Neural crest cell (in vitro differentiated cells): ENCODE measurements around the gene ELOVL1. TPM values are rescaled to one million over a fixed set of nuclear protein-coding genes. Genes with fewer than 3 reads are reported as not detected.

Experiments used
- DNase-seq: peaks from one replicate; pipeline ENCODE4 v3.0.0; 2021; ENCODE audit warnings: low read depth, mixed read lengths, low spot score
- H3K27ac Mint-ChIP-seq: one replicate; pipeline ENCODE4 v1.8.0; 2021; ENCODE audit warnings: mild to moderate bottlenecking, mixed read lengths; ENCODE audit not compliant: unreplicated experiment
- H3K27me3 Mint-ChIP-seq: 2 replicates; pipeline ENCODE4 v1.8.0; 2021; ENCODE audit warnings: low read depth, mild to moderate bottlenecking, mixed read lengths
- H3K36me3 Mint-ChIP-seq: 2 replicates; pipeline ENCODE4 v1.8.0; 2021; ENCODE audit warnings: low read depth, mild to moderate bottlenecking, mixed read lengths
- H3K4me1 Mint-ChIP-seq: 2 replicates; pipeline ENCODE4 v1.8.0; 2021; ENCODE audit warnings: mixed read lengths
- H3K4me3 Mint-ChIP-seq: one replicate; pipeline ENCODE4 v1.8.0; 2021; ENCODE audit warnings: mild to moderate bottlenecking, mixed read lengths
- H3K9me3 Mint-ChIP-seq: 2 replicates; pipeline ENCODE4 v1.8.0; 2021; ENCODE audit warnings: mixed read lengths
- CTCF ChIP-seq: fragments of 200-600 bp; sonication (generic); conservative IDR thresholded peaks from 2 replicates; pipeline ENCODE4 v1.5.0; 2021; ENCODE audit warnings: antibody characterized with exemption, mild to moderate bottlenecking
- total RNA-seq: library from RNA; stranded (reverse); gene quantifications from 2 replicates; pipeline ENCODE4 v1.2.1, GENCODE V29; 2021

The ELOVL1 gene
- total RNA-seq, 1 donor from 2014 or later = 30.8 TPM

DNA sequence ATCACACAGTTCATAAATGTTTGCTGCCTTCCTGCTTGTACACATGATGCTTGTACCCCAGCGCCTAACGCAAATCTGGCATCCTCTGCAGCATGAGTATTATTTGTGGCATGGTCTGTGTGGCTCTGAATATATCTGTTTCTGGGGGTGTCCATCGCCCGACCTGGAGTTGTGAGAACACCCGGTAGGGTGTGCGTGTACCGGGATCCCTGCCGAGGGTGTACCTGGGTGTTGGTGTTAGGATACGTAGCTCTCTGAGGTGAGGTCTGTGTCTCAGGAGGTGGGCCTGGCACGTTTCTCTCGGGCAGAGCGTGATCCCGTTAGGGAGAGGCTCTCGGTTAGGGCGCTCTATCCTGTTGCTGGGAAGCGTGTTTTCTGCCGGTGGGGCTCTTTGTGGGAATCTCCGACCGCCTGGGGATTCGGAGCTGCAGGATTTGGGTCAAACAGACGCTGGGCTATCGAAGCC, 19.4 kb downstream of the ELOVL1 start:
- no peak overlapping the region for H3K27ac Mint-ChIP-seq
- no peaks in the 10 kb centered on the region for H3K36me3 Mint-ChIP-seq
- H3K4me3 Mint-ChIP-seq = peak overlapping the region; percentile 65
- H3K9me3 Mint-ChIP-seq = no peaks in the 10 kb centered on the region
- H3K27me3 Mint-ChIP-seq = peaks cover 25% of the 10 kb centered on the region
- H3K4me1 Mint-ChIP-seq = peaks cover 16% of the 10 kb centered on the region
- no peak for DNase-seq
- TF ChIP-seq CTCF = no peak

GRCh38 chr1:43346636-43347035, 21.2 kb downstream of the ELOVL1 start:
- Mint-ChIP-seq H3K9me3 (no peaks in the 10 kb centered on the region), H3K4me1 (peaks cover 16% of the 10 kb centered on the region), H3K27ac (no peak overlapping the region), H3K4me3 (no peak overlapping the region), H3K36me3 (no peaks in the 10 kb centered on the region), H3K27me3 (peaks cover 25% of the 10 kb centered on the region)
- no peak for TF ChIP-seq CTCF
- DNase-seq = no peak

DNA sequence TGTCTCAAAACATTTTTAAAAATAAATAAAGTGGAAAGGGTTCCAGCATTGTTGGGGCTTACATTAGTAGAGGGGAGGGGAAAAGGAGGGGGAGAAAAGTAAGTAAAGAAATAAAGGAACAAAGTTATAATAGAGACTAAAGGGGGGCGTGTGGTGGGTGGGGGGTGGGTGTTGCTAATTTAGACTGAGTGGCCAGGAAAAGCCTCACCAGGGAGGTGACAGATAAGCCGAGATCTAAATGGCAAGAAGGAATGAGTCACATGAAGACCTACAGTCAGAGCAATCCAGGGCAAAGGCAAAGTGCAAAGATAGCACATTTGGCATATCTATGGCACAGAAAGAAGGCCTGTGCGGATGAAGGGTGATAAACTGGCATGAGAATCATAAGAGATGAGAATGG, 22.7 kb downstream of the ELOVL1 start:
- TF ChIP-seq CTCF = no peak
- no peak for DNase-seq
- Mint-ChIP-seq H3K4me1 (peaks cover 22% of the 10 kb centered on the region), H3K4me3 (no peak overlapping the region), H3K27me3 (peaks cover 25% of the 10 kb centered on the region), H3K27ac (no peak overlapping the region), H3K9me3 (no peaks in the 10 kb centered on the region), H3K36me3 (no peaks in the 10 kb centered on the region)

DNA sequence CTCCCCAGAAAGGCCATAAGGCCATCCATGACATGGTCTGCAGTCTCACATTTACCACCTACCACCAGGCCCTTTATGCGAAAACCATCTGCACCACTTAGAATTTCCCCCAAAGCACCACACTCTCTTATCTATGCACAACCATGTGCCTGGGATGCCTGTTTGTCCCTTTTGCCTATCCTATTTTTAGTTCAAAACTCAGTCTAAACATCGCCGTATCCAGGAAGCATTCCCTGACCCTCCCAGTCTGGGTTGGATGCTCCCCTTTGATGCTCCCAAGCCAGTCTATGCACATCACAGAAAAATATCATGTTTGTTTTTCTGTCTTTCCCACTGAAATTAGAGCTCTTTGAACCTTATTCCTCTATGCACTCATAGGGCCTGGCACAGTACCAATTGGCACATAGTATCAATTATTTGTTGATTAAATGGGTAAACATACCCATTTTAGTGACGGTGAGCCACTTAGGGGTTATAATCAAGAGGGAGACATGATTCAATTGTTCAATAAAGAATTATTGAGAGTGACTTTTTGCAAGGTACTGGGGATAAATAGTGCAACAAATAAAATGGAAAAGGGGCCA, 23.5 kb downstream of the ELOVL1 start:
- peaks cover 14% of the 10 kb centered on the region for H3K4me1 Mint-ChIP-seq
- no peak for DNase-seq
- no peaks in the 10 kb centered on the region for H3K36me3 Mint-ChIP-seq
- H3K9me3 Mint-ChIP-seq = no peaks in the 10 kb centered on the region
- peaks cover 24% of the 10 kb centered on the region for H3K27me3 Mint-ChIP-seq
- no peak for TF ChIP-seq CTCF
- no peak overlapping the region for H3K27ac Mint-ChIP-seq
- no peak overlapping the region for H3K4me3 Mint-ChIP-seq

- TF ChIP-seq CTCF = no peak
- H3K4me1 Mint-ChIP-seq = peaks cover 6% of the 10 kb centered on the region
- no peaks in the 10 kb centered on the region for H3K9me3 Mint-ChIP-seq
- H3K27me3 Mint-ChIP-seq = no peaks in the 10 kb centered on the region
- H3K4me3 Mint-ChIP-seq = no peak overlapping the region
- DNase-seq = no peak
- H3K36me3 Mint-ChIP-seq = no peaks in the 10 kb centered on the region
- H3K27ac Mint-ChIP-seq = no peak overlapping the region
These were observed 27.3 kb downstream of the ELOVL1 start for GRCh38 chr1:43340559-43340958.
